ENCODE results near the gene GALT. TPM values are rescaled to one million over a fixed set of nuclear protein-coding genes. Genes with fewer than 3 reads are reported as not detected.
"Not testable (repeated sequence)": the region's sequence is repeated elsewhere in the genome, so short reads cannot be mapped to it uniquely, and the experiment has no call there.

GALT gene
- total RNA-seq, 1 experiment from 2014 or later = 27.6 TPM

GRCh38 chr9:34638138-34638445 is 8.4 kb upstream of the GALT start:
- TF ChIP-seq EZH2 (IDR thresholded peaks at IDR 0.05; ENCODE audit: borderline replicate concordance, low read depth, low read length, poor library complexity, severe bottlenecking) = no peak
- TF ChIP-seq CTCF (conservative IDR thresholded peaks at IDR 0.05; ENCODE audit: low read depth, low read length) = no peak
- CTCF ChIA-PET = no interaction called here
- Histone ChIP-seq H3K4me3 (ENCODE audit: low read depth, low read length, poor library complexity, severe bottlenecking) (peak overlapping the region; percentile 76), H3K4me1 (ENCODE audit: insufficient read depth, low read length, poor library complexity, severe bottlenecking) (peaks cover 6% of the 10 kb centered on the region), H3K27me3 (replicated peaks; ENCODE audit: insufficient read depth, low read depth, low read length, poor library complexity) (no peaks in the 10 kb centered on the region), H3K9me3 (ENCODE audit: low read depth, low read length, poor library complexity, severe bottlenecking) (no peaks in the 10 kb centered on the region), H3K27ac (ENCODE audit: low read depth, low read length, poor library complexity, severe bottlenecking) (peak overlapping the region; percentile 87), H3K36me3 (ENCODE audit: insufficient read depth, low read length, poor library complexity, severe bottlenecking) (peaks cover 14% of the 10 kb centered on the region)
- no peak for DNase-seq (ENCODE audit: low spot score)
- intact Hi-C loops (cut with micrococcal nuclease; ENCODE audit: unreplicated experiment) = no loop called here
- POLR2A ChIA-PET (ENCODE audit: low non-redundant PET) = no interaction called here
- BruUV-seq (replicated peaks) = no TSS peak

GRCh38 chr9:34639322-34639721 is 7.2 kb upstream of the GALT start:
- H3K27ac ChIP-seq (ENCODE audit: low read depth, low read length, poor library complexity, severe bottlenecking); H3K4me3 ChIP-seq (ENCODE audit: low read depth, low read length, poor library complexity, severe bottlenecking); H3K4me1 ChIP-seq (ENCODE audit: insufficient read depth, low read length, poor library complexity, severe bottlenecking); POLR2A ChIA-PET (ENCODE audit: low non-redundant PET); H3K27me3 ChIP-seq (replicated peaks; ENCODE audit: insufficient read depth, low read depth, low read length, poor library complexity); H3K9me3 ChIP-seq (ENCODE audit: low read depth, low read length, poor library complexity, severe bottlenecking); BruUV-seq (replicated peaks); DNase-seq (ENCODE audit: low spot score); intact Hi-C loops (cut with micrococcal nuclease; ENCODE audit: unreplicated experiment); CTCF ChIA-PET: not testable (repeated sequence)
- peaks cover 14% of the 10 kb centered on the region for H3K36me3 ChIP-seq (ENCODE audit: insufficient read depth, low read length, poor library complexity, severe bottlenecking)

- DNase-seq (ENCODE audit: low spot score) = peak; percentile 47
- CTCF ChIA-PET = no interaction called here
- peaks cover under 1% of the 10 kb centered on the region for H3K36me3 ChIP-seq (ENCODE audit: insufficient read depth, low read length, poor library complexity, severe bottlenecking)
- no peaks in the 10 kb centered on the region for H3K27me3 ChIP-seq (replicated peaks; ENCODE audit: insufficient read depth, low read depth, low read length, poor library complexity)
- intact Hi-C loops (cut with micrococcal nuclease; ENCODE audit: unreplicated experiment) = no loop called here
- no peaks in the 10 kb centered on the region for H3K9me3 ChIP-seq (ENCODE audit: low read depth, low read length, poor library complexity, severe bottlenecking)
- no peak for TF ChIP-seq EZH2 (IDR thresholded peaks at IDR 0.05; ENCODE audit: borderline replicate concordance, low read depth, low read length, poor library complexity, severe bottlenecking)
- TF ChIP-seq CTCF (conservative IDR thresholded peaks at IDR 0.05; ENCODE audit: low read depth, low read length) = no peak
- POLR2A ChIA-PET (ENCODE audit: low non-redundant PET) = no interaction called here
- H3K4me1 ChIP-seq (ENCODE audit: insufficient read depth, low read length, poor library complexity, severe bottlenecking) = peaks cover 8% of the 10 kb centered on the region
- BruUV-seq (replicated peaks) = no TSS peak
- H3K27ac ChIP-seq (ENCODE audit: low read depth, low read length, poor library complexity, severe bottlenecking) = peak overlapping the region; percentile 55
- no peak overlapping the region for H3K4me3 ChIP-seq (ENCODE audit: low read depth, low read length, poor library complexity, severe bottlenecking)
These were observed 3.8 kb upstream of the GALT start for GRCh38 chr9:34642679-34643078.

- peaks cover 8% of the 10 kb centered on the region for H3K4me1 ChIP-seq (ENCODE audit: insufficient read depth, low read length, poor library complexity, severe bottlenecking)
- H3K4me3 ChIP-seq (ENCODE audit: low read depth, low read length, poor library complexity, severe bottlenecking) = no peak overlapping the region
- intact Hi-C loops (cut with micrococcal nuclease; ENCODE audit: unreplicated experiment) = no loop called here
- no TSS peak for BruUV-seq (replicated peaks)
- CTCF ChIA-PET = interaction anchor here (1.0 kb wide), 1 partner anchor 15 kb away, joined by 3 read pairs; no protein-coding TSS in a partner anchor
- peaks cover 17% of the 10 kb centered on the region for H3K36me3 ChIP-seq (ENCODE audit: insufficient read depth, low read length, poor library complexity, severe bottlenecking)
- H3K27me3 ChIP-seq (replicated peaks; ENCODE audit: insufficient read depth, low read depth, low read length, poor library complexity) = no peaks in the 10 kb centered on the region
- no peak overlapping the region for H3K27ac ChIP-seq (ENCODE audit: low read depth, low read length, poor library complexity, severe bottlenecking)
- POLR2A ChIA-PET (ENCODE audit: low non-redundant PET) = no interaction called here
- no peak for DNase-seq (ENCODE audit: low spot score)
- TF ChIP-seq EZH2 (IDR thresholded peaks at IDR 0.05; ENCODE audit: borderline replicate concordance, low read depth, low read length, poor library complexity, severe bottlenecking) (no peak), CTCF (conservative IDR thresholded peaks at IDR 0.05; ENCODE audit: low read depth, low read length) (no peak)
- H3K9me3 ChIP-seq (ENCODE audit: low read depth, low read length, poor library complexity, severe bottlenecking) = no peaks in the 10 kb centered on the region
These were observed 1.6 kb upstream of the GALT start for GRCh38 chr9:34644766-34645314.

All from A673 (cell line).